Heart left ventricle (tissue), 16 donors: Measurements from ENCODE around the gene LRP1. TPM values are rescaled to one million over a fixed set of nuclear protein-coding genes. Genes with fewer than 3 reads are reported as not detected.
A peak's percentile ranks its signal among the peaks of the same experiment; 100 is the strongest.

Experiments
- ATAC-seq, 4 donors: fragments of 200-7000 bp; cut with Tn5 transposase; one replicate each; pipeline ENCODE4 v1.9.1; 2020 to 2022; ENCODE audit warnings: moderate library complexity in 4 of 4, mild to moderate bottlenecking in 3 of 4, moderate number of reproducible peaks in 1 of 4
- DNase-seq, 5 donors: peaks; one replicate each; pipeline ENCODE4 v3.0.0-alpha.2; 2020
- H3K27ac ChIP-seq, 12 donors: fragments of 200-600 bp; sonication (generic) in 4 of 12; one replicate each; pipeline versions ENCODE4 v1.5.0 to v1.8.0; 2016 to 2022; ENCODE audit warnings: mild to moderate bottlenecking in 2 of 12
- H3K27me3 ChIP-seq, 9 donors: fragments of 200-600 bp; sonication (generic) in 2 of 9; one replicate each; pipeline versions ENCODE4 v1.5.1 to v1.8.0; 2016 to 2022; ENCODE audit warnings: mild to moderate bottlenecking in 3 of 9
- H3K36me3 ChIP-seq, 9 donors: fragments of 200-600 bp; sonication (generic) in 2 of 9; one replicate each; pipeline versions ENCODE4 v1.5.0 to v1.8.0; 2018 to 2022; ENCODE audit warnings: mild to moderate bottlenecking in 2 of 9
- H3K4me1 ChIP-seq, 12 donors: fragments of 200-600 bp; sonication (generic) in 4 of 12; one replicate each; pipeline versions ENCODE4 v1.5.0 to v1.8.0; 2016 to 2022; ENCODE audit warnings: mild to moderate bottlenecking in 3 of 12
- H3K4me3 ChIP-seq, 12 donors: fragments of 200-600 bp; sonication (generic) in 4 of 12; one replicate each; pipeline versions ENCODE4 v1.5.0 to v1.8.0; 2017 to 2022; ENCODE audit warnings: mild to moderate bottlenecking in 9 of 12, moderate library complexity in 4 of 12
- H3K9me3 ChIP-seq, 12 donors: fragments of 200-600 bp; sonication (generic) in 4 of 12; one replicate each; pipeline versions ENCODE4 v1.5.0 to v1.8.0; 2016 to 2022; ENCODE audit warnings: mild to moderate bottlenecking in 1 of 12
- POLR2A ChIP-seq, 2 donors: fragments of 450-650 bp; IDR thresholded peaks; one replicate each; pipeline ENCODE4 v1.6.1; 2017; ENCODE audit warnings: antibody characterized with exemption in 2 of 2, mild to moderate bottlenecking in 2 of 2, moderate library complexity in 2 of 2
- WGBS, 4 donors: extraction: QIAGEN DNeasy Blood & Tissue Kit in 2 of 4; methylation state at CpG; one replicate each; pipeline versions ENCODE4 v1.1.5 to v1.1.7; 2013 to 2018; 5-methylcytosine and 5-hydroxymethylcytosine counted together
- intact Hi-C, 10 donors: fragments of 100-400 bp; cut with DNase I; formaldehyde crosslinking; loops; one replicate each; pipeline versions ENCODE4 v1.11.1 to v1.14.2; 2022
- polyA plus RNA-seq, 2 donors: library from polyadenylated mRNA; stranded (reverse); fragments of 200-250 nt; gene quantifications; one replicate each; pipeline ENCODE4 v1.2.3, GENCODE V29; 2013
- total RNA-seq, 9 donors: library from RNA; depleted of rRNA in 2 of 9; stranded (reverse); fragments of >200 nt in 2 of 9; fragmentation: NEBNext Ultra II Directional in 3 of 9; extraction: Animal tissue kit (Norgen Biotek cat#: 25700) in 3 of 9; gene quantifications; one replicate each; pipeline versions ENCODE4 v1.1.0 to v1.2.4, GENCODE V29; 2016 to 2023
- TF ChIP-seq, protein P1 (sequence below), 12 donors: fragments of 200-600 bp; sonication (generic) in 4 of 12; IDR thresholded peaks; one replicate each; pipeline versions ENCODE4 v1.5.0 to v1.8.0; 2018 to 2022; ENCODE audit warnings: antibody characterized with exemption in 12 of 12, mild to moderate bottlenecking in 5 of 12
- donor health status: ischemic (EF 13 %, LVEDD 7.1; RV severe dilation, severe dysfunction).
- donor health status: healthy with polysubstance abuse.
- donor health status: DM: no; HTN: yes; CAD: no.
- donor health status: DM: no; HTN: no; CAD: no.
- donor health status: ischemic (EF 25% LVEDD 6.9; RV normal size, moderate dysfunction).
- donor health status: ischemic (EF 25% LVEDD 5.7; RV mildly dilated, moderate dysfunction).
- donor health status: healthy.
- donor health status: DM: yes; HTN: yes; CAD: no.
- donor health status: ischemic (EF 35%, LVEDD 5.7; RV mildly dilated, moderate dysfunction).
- donor health status: nonischemic (EF 11% LVEDD 7.7; RV severe dilation, severe dysfunction).
- donor health status: DM: yes; HTN: yes; CAD: no.
- donor health status: PGD.
- donor health status: ischemic (EF 29% LVEDD 5.4; RV normal size, mild dysfunction).
- donor health status: nonischemic (EF 23%, LVEDD 6.1; RV moderate dilation, normal function).

The LRP1 gene
- total and polyA plus RNA-seq, 11 donors, result 23.0 to 316 (median 69.0) TPM

DNA sequence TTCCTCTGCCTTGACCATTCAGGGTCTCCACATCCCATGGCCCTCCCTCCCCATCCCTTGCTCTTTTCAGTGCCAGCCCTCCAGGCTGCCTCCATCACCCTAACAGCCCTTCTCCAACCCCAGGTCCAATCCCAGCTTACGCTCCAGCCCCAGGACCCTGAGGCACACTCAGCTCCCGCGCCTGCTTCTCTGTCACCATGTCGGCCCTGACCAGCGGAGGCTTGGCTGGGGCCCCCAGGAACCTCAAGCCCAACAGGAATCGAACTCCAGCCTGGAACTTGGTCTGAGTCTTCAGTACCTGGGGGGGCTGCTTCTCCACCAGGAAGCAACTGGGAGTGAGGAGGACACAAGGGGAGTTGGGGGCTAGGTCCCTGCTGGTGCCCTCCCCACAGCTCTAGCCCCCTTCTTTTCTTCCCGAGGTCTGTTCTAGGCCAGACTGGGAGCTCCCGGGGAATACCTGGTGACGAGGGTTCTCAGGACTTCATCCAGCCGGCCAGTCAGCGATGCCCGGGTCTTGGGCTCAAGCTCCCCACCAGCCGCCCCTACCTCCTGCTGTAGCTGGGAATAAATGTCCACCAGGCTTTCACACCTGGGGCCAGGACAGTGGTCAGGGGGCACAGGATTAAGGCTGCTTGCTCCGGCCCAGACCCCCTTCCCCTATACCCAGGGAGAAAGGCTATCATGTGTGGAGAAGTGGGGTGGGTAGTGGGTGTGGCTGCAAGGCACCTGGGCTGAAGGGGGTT, 23.1 kb upstream of the LRP1 start:
- 91 to 97% (median 94%) methylated on average over 13 to 14 of the region's 14 CpGs for WGBS, 4 donors
- Histone ChIP-seq H3K27me3 (no peaks in the 10 kb centered on the region), H3K36me3 (peaks cover 0 to 84% (median 52%) of the 10 kb centered on the region in 9 donors), H3K4me3 (no peak overlapping the region), H3K4me1 (peaks cover 0 to 32% (median 16%) of the 10 kb centered on the region in 12 donors), H3K9me3 (no peaks in the 10 kb centered on the region), H3K27ac (no peak overlapping the region)
- intact Hi-C loops, result no loop called here
- peak in 1 of 5 donors; percentile 12 for DNase-seq
- ATAC-seq, result no peak
- TF ChIP-seq POLR2A (IDR thresholded peaks at IDR 0.05), result no peak
- TF ChIP-seq, protein P1, sequence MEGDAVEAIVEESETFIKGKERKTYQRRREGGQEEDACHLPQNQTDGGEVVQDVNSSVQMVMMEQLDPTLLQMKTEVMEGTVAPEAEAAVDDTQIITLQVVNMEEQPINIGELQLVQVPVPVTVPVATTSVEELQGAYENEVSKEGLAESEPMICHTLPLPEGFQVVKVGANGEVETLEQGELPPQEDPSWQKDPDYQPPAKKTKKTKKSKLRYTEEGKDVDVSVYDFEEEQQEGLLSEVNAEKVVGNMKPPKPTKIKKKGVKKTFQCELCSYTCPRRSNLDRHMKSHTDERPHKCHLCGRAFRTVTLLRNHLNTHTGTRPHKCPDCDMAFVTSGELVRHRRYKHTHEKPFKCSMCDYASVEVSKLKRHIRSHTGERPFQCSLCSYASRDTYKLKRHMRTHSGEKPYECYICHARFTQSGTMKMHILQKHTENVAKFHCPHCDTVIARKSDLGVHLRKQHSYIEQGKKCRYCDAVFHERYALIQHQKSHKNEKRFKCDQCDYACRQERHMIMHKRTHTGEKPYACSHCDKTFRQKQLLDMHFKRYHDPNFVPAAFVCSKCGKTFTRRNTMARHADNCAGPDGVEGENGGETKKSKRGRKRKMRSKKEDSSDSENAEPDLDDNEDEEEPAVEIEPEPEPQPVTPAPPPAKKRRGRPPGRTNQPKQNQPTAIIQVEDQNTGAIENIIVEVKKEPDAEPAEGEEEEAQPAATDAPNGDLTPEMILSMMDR (IDR thresholded peaks at IDR 0.05), result no peak

DNA sequence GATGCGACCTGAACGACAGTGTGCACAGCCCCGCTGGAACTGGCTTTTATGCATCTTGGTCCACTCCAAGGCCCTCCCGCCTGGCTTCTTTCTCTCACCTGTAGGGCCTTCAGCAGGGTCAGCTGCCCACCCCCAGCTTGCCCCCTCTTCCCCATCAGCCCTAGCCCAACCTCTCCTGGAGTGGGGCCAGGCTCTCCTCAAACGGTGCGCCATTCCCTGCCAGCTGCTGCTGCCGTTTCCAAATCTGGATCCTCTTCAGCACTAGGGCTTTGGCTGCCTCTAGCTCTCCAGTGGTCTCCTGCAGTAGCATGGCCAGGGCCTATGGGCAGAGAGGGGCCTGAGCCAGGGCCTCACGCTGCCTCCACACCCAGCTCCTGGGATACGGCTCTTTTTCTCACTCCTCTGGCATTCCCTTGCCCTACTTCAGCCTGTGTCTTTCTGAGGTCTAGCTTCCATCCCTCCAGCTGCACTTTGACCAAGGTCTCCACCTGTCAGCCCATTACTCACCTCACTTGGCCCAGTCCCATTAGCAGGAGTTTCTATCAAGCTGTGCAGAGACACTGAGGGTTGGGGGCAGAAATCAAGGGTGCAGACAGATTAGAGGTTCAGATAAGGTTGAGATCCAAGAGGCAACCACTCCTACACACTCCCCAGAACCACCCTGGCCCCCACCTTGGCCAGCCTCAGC, 22.1 kb upstream of the LRP1 start:
- 53 to 67% (median 61%) methylated on average over 6 to 9 of the region's 9 CpGs for WGBS, 4 donors
- intact Hi-C loops, result loop anchor here in 1 of 10 donors (2.0 kb wide), 1 partner anchor 13 kb away; no protein-coding TSS in a partner anchor
- Histone ChIP-seq H3K36me3 (peaks cover 0 to 75% (median 46%) of the 10 kb centered on the region in 9 donors), H3K4me1 (peaks cover 0 to 32% (median 16%) of the 10 kb centered on the region in 12 donors), H3K27me3 (no peaks in the 10 kb centered on the region), H3K4me3 (no peak overlapping the region), H3K27ac (no peak overlapping the region), H3K9me3 (no peaks in the 10 kb centered on the region)
- TF ChIP-seq, protein P1 (IDR thresholded peaks at IDR 0.05), result no peak
- TF ChIP-seq POLR2A (IDR thresholded peaks at IDR 0.05), result no peak
- DNase-seq (peak in 1 of 5 donors; percentile 36), ATAC-seq (no peak)

DNA sequence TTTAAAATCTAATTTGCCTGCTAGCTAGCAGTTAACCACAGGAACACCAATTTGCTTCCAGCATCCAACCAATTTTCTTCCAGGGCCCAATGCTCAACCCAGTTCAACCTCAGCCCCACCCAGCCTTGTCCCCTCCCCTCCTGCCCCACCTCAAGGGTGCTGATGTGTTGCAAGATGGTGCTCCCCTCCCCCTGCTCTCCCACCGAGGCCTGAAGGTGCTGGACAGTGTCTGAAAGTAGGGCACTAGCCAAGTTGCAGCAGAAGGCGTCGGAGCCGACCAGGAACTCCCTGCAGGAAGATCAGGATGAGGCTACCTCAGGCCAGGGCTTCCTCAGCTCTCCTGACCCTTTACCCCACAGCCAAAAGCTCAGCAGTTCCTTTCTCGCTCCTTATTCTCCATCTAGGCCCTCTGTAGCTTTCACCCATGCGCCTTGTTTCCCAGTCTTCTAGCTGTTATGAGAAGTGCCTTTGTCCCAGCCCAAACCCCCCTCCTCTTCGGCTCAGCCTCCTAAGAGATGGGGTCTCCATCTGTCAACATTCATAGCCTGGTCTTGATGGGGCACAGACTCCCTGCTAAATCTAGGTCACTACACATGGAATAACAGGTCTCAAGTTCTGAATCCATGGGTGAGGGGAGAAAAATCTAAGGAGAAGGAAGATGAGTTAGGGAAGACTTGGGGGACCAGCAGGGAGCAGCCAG, 20.7 kb upstream of the LRP1 start:
- intact Hi-C loops, result loop anchor here in 1 of 10 donors (2.0 kb wide), 1 partner anchor 15 kb away; no protein-coding TSS in a partner anchor
- Histone ChIP-seq H3K36me3 (peaks cover 0 to 63% (median 41%) of the 10 kb centered on the region in 9 donors), H3K9me3 (no peaks in the 10 kb centered on the region), H3K27ac (no peak overlapping the region), H3K4me3 (no peak overlapping the region), H3K27me3 (no peaks in the 10 kb centered on the region), H3K4me1 (peaks cover 0 to 42% (median 17%) of the 10 kb centered on the region in 12 donors)
- DNase-seq, result no peak
- ATAC-seq, result no peak
- TF ChIP-seq POLR2A (IDR thresholded peaks at IDR 0.05), result no peak
- TF ChIP-seq, protein P1 (IDR thresholded peaks at IDR 0.05), result no peak
- 60 to 62% (median 61%) methylated on average over 7 of the region's 7 CpGs for WGBS, 4 donors
